NCI-H146 treated with DMSO at 0.1 percent for 48 hours (cell line): ENCODE measurements around the gene CNRIP1.
A peak's percentile ranks its signal among the peaks of the same experiment; 100 is the strongest.

Experiments used
- DNase-seq: peaks from one replicate; lab custom pipeline; 2025; ENCODE audit not compliant: unreplicated experiment; lab: John Stamatoyannopoulos, UW

CNRIP1 gene

GRCh38 chr2:68293024-68293423, 26.7 kb downstream of the CNRIP1 start:
- no peak for DNase-seq

- peak; percentile 7 for DNase-seq
Measured at GRCh38 chr2:68292108-68292710, 27.5 kb downstream of the CNRIP1 start.

GRCh38 chr2:68291314-68291713, 28.4 kb downstream of the CNRIP1 start:
- no peak for DNase-seq

GRCh38 chr2:68290901-68291300, 28.8 kb downstream of the CNRIP1 start:
- no peak for DNase-seq

GRCh38 chr2:68287580-68288441, 31.9 kb downstream of the CNRIP1 start:
- no peak for DNase-seq

- DNase-seq, result no peak
Measured at GRCh38 chr2:68284896-68285295, 34.9 kb downstream of the CNRIP1 start.

- DNase-seq, result no peak
Measured at GRCh38 chr2:68283419-68283812, 36.3 kb downstream of the CNRIP1 start.

GRCh38 chr2:68282811-68283418, 36.8 kb downstream of the CNRIP1 start:
- peak; percentile 45 for DNase-seq

- no peak for DNase-seq
Measured at GRCh38 chr2:68280796-68281195, 39.0 kb downstream of the CNRIP1 start.

GRCh38 chr2:68280348-68280747, 39.4 kb downstream of the CNRIP1 start:
- no peak for DNase-seq

GRCh38 chr2:68279691-68280090, 40.1 kb downstream of the CNRIP1 start:
- DNase-seq, result peak; percentile 11

GRCh38 chr2:68278169-68278568, 41.6 kb downstream of the CNRIP1 start:
- DNase-seq, result no peak

- DNase-seq, result no peak
Measured at GRCh38 chr2:68274022-68274421, 45.7 kb downstream of the CNRIP1 start.

GRCh38 chr2:68272246-68272994, 47.3 kb downstream of the CNRIP1 start:
- DNase-seq, result no peak

GRCh38 chr2:68266655-68267054, 53.1 kb downstream of the CNRIP1 start:
- DNase-seq, result no peak

- DNase-seq, result peak; percentile 16
Measured at GRCh38 chr2:68263632-68264031, 56.1 kb downstream of the CNRIP1 start.

GRCh38 chr2:68258851-68259250, 60.9 kb downstream of the CNRIP1 start:
- no peak for DNase-seq

GRCh38 chr2:68256093-68256450, 63.7 kb downstream of the CNRIP1 start:
- DNase-seq, result no peak

- peak; percentile 39 for DNase-seq
Measured at GRCh38 chr2:68253219-68254068, 66.3 kb downstream of the CNRIP1 start.

- peak; percentile 81 for DNase-seq
Measured at GRCh38 chr2:68252400-68253218, 67.1 kb downstream of the CNRIP1 start, which contains the start of gene PPP3R1. PPP3R1 (minus strand) TSS chr2:68252532; CDS start chr2:68252127, 405 bp downstream.
